Body of pancreas (tissue), 4 donors: ENCODE data around the gene HSPA5. TPM values are rescaled to one million over a fixed set of nuclear protein-coding genes. Genes with fewer than 3 reads are reported as not detected.
"Not testable (repeated sequence)": the region's sequence is repeated elsewhere in the genome, so short reads cannot be mapped to it uniquely, and the experiment has no call there.

ENCODE experiments used
- ATAC-seq: fragments of 150-250 bp; one replicate; pipeline ENCODE4 v1.9.1; 2016
- DNase-seq, 4 donors: peaks; one replicate each; pipeline ENCODE4 v3.0.0-alpha.2; 2019
- H3K27ac ChIP-seq, 4 donors: fragments of 200-600 bp; sonication (generic); 1 replicate in 3 of 4; 2 replicates in 1 of 4; pipeline versions ENCODE4 v1.5.1 to v1.6.1; 2016 to 2019; ENCODE audit warnings: mild to moderate bottlenecking in 1 of 4, mixed read lengths in 1 of 4, moderate library complexity in 1 of 4
- H3K27me3 ChIP-seq, 2 donors: fragments of 200-600 bp; sonication (generic); one replicate each; pipeline ENCODE4 v1.6.0; 2016; ENCODE audit warnings: mild to moderate bottlenecking in 1 of 2
- H3K36me3 ChIP-seq, 2 donors: fragments of 200-600 bp; sonication (generic); replicated peaks in 1 of 2; 2 replicates each; pipeline ENCODE4 v1.5.1; 2016; ENCODE audit warnings: low read depth in 2 of 2; ENCODE audit not compliant: insufficient read depth in 1 of 2
- H3K4me1 ChIP-seq: fragments of 200-600 bp; sonication (generic); one replicate; pipeline ENCODE4 v1.6.0; 2016
- H3K4me3 ChIP-seq, 2 donors: fragments of 200-600 bp; sonication (generic); 1 replicate in 1 of 2; 2 replicates in 1 of 2; pipeline ENCODE4 v1.5.1; 2016 to 2019
- H3K9me3 ChIP-seq, 3 donors: fragments of 200-600 bp; sonication (generic); 1 replicate in 2 of 3; 2 replicates in 1 of 3; pipeline ENCODE4 v1.5.1; 2016
- POLR2A ChIP-seq, 3 donors: fragments of 450-650 bp; IDR thresholded peaks; one replicate each; pipeline ENCODE4 v1.6.1; 2016; ENCODE audit warnings: antibody characterized with exemption in 3 of 3, mild to moderate bottlenecking in 2 of 3
- WGBS, 2 donors: methylation state at CpG; one replicate each; pipeline ENCODE4 v1.1.5; 2017; 5-methylcytosine and 5-hydroxymethylcytosine counted together
- intact Hi-C: fragments of 100-400 bp; cut with DNase I; formaldehyde crosslinking; loops from one replicate; pipeline ENCODE4 v1.15.1; 2023
- total RNA-seq, 2 donors: library from RNA; depleted of rRNA; stranded (reverse); fragments of >200 nt; gene quantifications; one replicate each; pipeline ENCODE4 v1.1.0, GENCODE V29; 2016
- TF ChIP-seq, protein P1 (sequence below), 7 experiments: fragments of 450-650 bp in 4 of 7; fragments of 200-600 bp in 3 of 7; sonication (generic) in 3 of 7; IDR thresholded peaks; one replicate each; pipeline ENCODE4 v1.5.1; 2016 to 2019; ENCODE audit warnings: antibody characterized with exemption in 7 of 7

Gene HSPA5
- total RNA-seq, 2 donors from 2014 or later: 78.6 to 170 TPM

- H3K27me3 ChIP-seq: no peaks in the 10 kb centered on the region
- no peak for TF ChIP-seq POLR2A (IDR thresholded peaks at IDR 0.05)
- TF ChIP-seq, protein P1, sequence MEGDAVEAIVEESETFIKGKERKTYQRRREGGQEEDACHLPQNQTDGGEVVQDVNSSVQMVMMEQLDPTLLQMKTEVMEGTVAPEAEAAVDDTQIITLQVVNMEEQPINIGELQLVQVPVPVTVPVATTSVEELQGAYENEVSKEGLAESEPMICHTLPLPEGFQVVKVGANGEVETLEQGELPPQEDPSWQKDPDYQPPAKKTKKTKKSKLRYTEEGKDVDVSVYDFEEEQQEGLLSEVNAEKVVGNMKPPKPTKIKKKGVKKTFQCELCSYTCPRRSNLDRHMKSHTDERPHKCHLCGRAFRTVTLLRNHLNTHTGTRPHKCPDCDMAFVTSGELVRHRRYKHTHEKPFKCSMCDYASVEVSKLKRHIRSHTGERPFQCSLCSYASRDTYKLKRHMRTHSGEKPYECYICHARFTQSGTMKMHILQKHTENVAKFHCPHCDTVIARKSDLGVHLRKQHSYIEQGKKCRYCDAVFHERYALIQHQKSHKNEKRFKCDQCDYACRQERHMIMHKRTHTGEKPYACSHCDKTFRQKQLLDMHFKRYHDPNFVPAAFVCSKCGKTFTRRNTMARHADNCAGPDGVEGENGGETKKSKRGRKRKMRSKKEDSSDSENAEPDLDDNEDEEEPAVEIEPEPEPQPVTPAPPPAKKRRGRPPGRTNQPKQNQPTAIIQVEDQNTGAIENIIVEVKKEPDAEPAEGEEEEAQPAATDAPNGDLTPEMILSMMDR (IDR thresholded peaks at IDR 0.05): no peak
- H3K4me1 ChIP-seq: no peaks in the 10 kb centered on the region
- no peak overlapping the region for H3K27ac ChIP-seq
- ATAC-seq (no peak), DNase-seq (no peak)
- H3K9me3 ChIP-seq: no peaks in the 10 kb centered on the region
- 78 to 86% methylated on average over 5 of the region's 5 CpGs for WGBS, 2 donors
- peaks cover 0 to 4% of the 10 kb centered on the region in 2 donors for H3K36me3 ChIP-seq
- intact Hi-C loops: no loop called here
- H3K4me3 ChIP-seq: no peak overlapping the region
These were observed 27.0 kb downstream of the HSPA5 start for GRCh38 chr9:125214186-125214585.

GRCh38 chr9:125204477-125204876, 36.7 kb downstream of the HSPA5 start:
- WGBS, 2 donors: 71 to 95% methylated on average over 3 of the region's 3 CpGs
- peaks cover 0 to 5% of the 10 kb centered on the region in 2 donors for H3K36me3 ChIP-seq
- TF ChIP-seq POLR2A (IDR thresholded peaks at IDR 0.05): no peak
- TF ChIP-seq, protein P1 (IDR thresholded peaks at IDR 0.05): no peak

GRCh38 chr9:125202846-125203618, 38.1 kb downstream of the HSPA5 start:
- 93 to 95% methylated on average over 1 of the region's 1 CpG for WGBS, 2 donors
- TF ChIP-seq, protein P1 (IDR thresholded peaks at IDR 0.05): no peak
- TF ChIP-seq POLR2A (IDR thresholded peaks at IDR 0.05): no peak

More at GRCh38 chr9:125204477-125204876, 36.7 kb downstream of the HSPA5 start:
- no peak for DNase-seq
- intact Hi-C loops: no loop called here
- Histone ChIP-seq H3K4me3 (no peak overlapping the region), H3K4me1 (peaks cover 9% of the 10 kb centered on the region), H3K27me3 (no peaks in the 10 kb centered on the region), H3K9me3 (no peaks in the 10 kb centered on the region), H3K27ac (no peak overlapping the region)
- ATAC-seq: no peak

DNA sequence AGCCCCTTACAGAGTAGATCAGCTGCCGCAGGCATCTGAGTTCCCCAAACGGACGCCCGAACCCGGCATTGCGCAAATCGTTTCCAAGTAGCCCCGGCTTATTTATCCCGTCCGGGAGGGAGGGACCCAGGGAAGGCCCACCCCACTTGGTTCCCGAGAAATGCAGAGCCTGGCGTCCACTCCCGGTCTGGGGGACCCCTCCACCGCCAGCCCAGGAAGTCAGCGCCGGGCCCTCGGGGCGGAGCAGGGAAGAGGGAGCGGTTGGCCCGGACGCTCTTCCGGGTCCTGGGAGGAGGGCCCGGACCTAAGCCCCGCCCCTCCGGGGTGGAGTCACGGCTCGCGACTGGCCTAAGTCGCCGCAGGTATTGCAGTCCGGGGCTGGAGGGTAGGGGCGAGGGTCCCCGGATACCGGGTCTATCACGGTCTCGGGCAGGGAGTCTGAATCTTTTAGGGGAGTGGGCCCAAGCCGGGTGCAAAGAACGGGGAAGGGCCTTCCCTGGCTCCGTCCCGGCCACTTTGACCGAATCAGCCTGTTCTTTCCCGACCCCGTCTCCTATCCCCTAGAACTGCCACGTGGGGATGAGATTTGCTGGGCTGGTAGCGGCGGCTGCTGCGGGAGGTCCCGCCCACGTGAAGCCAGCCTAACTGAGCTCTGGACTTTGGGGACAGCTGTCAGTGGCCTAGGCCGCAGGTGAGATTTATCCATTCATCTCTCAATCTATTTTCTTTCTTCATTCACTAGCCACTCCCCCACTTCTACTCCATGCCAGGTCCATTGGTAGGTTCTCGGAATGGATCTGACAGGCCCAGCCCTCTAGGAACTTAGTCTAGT, 40.7 kb downstream of the HSPA5 start, which contains the start of gene RABEPK:
Gene RABEPK, plus strand, starts transcription at position 327 of the 832 bp plus-strand sequence. CDS start 2,472 bp downstream, outside the sequence.
- peaks cover 12% of the 10 kb centered on the region for H3K4me1 ChIP-seq
- H3K9me3 ChIP-seq: no peaks in the 10 kb centered on the region
- DNase-seq (peak; percentile 92 to 95 (median 93)), ATAC-seq (peak; percentile 99)
- no peaks in the 10 kb centered on the region for H3K36me3 ChIP-seq
- peak within 1 kb of the TSS; percentile 71 to 72 for H3K4me3 ChIP-seq
- peak within 1 kb of the TSS; percentile 79 to 95 (median 88) for H3K27ac ChIP-seq
- 0 to 1% methylated on average over 14 to 51 of the region's 51 CpGs for WGBS, 2 donors
- intact Hi-C loops: no loop called here
- TF ChIP-seq, protein P1 (IDR thresholded peaks at IDR 0.05): no peak
- TF ChIP-seq POLR2A (IDR thresholded peaks at IDR 0.05): peak; percentile 71 to 89 (median 86)
- H3K27me3 ChIP-seq: no peaks in the 10 kb centered on the region

More at GRCh38 chr9:125202846-125203618, 38.1 kb downstream of the HSPA5 start:
- DNase-seq: no peak
- intact Hi-C loops: no loop called here
- Histone ChIP-seq H3K36me3 (peaks cover 0 to 3% of the 10 kb centered on the region in 2 donors), H3K4me3 (no peak overlapping the region), H3K27ac (no peak overlapping the region), H3K27me3 (no peaks in the 10 kb centered on the region), H3K4me1 (peaks cover 12% of the 10 kb centered on the region), H3K9me3 (no peaks in the 10 kb centered on the region)
- no peak for ATAC-seq

DNA sequence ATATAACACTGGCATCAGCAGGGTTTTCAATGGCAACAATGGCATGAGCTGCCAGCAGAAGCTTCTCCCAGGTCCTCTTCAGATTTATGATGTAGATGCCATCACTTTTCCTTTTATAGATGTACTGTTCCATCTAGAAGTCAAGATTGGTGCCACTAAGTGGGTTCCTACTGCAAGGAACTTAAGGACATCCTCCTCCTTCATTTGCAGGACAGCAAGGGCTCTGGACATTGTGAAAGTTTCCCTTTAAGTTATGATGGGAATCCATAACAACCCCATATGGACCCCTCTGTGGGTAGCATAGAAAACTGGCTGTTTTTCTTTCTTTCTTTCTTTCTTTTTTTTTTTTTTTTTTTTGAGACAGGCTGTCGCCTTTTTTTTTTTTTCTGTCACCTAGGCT, 45.6 kb downstream of the HSPA5 start:
- H3K4me3 ChIP-seq, H3K9me3 ChIP-seq, intact Hi-C loops, ATAC-seq, H3K27ac ChIP-seq, H3K27me3 ChIP-seq, DNase-seq, H3K36me3 ChIP-seq: not testable (repeated sequence)
- peaks cover 11% of the 10 kb centered on the region for H3K4me1 ChIP-seq
- 73 to 83% methylated on average over 1 of the region's 1 CpG for WGBS, 2 donors

GRCh38 chr9:125194466-125194865, 46.7 kb downstream of the HSPA5 start:
- H3K9me3 ChIP-seq, intact Hi-C loops, H3K4me3 ChIP-seq, H3K27ac ChIP-seq, DNase-seq, H3K27me3 ChIP-seq, H3K36me3 ChIP-seq, ATAC-seq: not testable (repeated sequence)
- peaks cover 13% of the 10 kb centered on the region for H3K4me1 ChIP-seq
- 85 to 93% methylated on average over 5 of the region's 5 CpGs for WGBS, 2 donors
